ENCODE data around the gene DAAM1. TPM values are rescaled to one million over a fixed set of nuclear protein-coding genes. Genes with fewer than 3 reads are reported as not detected.

Gene DAAM1
- total RNA-seq, 1 experiment from 2014 or later = 4.7 TPM

DNA sequence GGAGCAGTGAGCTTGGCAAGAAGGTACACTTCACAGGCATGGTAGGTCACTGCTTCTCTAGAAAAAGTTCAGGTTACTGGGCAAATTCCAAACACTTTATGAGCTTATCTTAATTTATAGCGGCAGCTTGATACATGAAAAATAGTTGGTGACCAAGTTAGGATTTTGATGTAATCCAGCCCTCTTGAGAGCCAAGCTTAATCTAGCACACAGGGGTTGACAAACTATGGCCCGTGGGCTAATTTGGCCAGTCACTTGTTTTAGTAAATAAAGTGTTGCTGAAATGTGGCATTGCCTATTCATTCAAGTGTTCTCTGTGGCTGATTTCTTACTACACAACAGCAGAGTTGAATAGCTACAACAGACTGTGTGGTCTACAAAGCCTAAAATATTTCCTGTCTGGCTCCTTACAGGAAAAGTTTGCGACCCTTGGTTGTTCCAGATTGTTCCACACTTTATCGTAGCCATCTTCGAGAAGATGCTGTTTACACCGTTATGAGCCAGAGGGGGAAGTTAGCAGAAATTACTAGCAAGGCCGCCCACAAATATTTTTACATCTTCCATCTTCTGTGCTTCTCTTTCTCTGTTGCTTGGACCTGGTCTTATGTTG is 120.9 kb downstream of the DAAM1 start:
- no peak for DNase-seq (ENCODE audit: extremely low read depth, low read depth)

DNA sequence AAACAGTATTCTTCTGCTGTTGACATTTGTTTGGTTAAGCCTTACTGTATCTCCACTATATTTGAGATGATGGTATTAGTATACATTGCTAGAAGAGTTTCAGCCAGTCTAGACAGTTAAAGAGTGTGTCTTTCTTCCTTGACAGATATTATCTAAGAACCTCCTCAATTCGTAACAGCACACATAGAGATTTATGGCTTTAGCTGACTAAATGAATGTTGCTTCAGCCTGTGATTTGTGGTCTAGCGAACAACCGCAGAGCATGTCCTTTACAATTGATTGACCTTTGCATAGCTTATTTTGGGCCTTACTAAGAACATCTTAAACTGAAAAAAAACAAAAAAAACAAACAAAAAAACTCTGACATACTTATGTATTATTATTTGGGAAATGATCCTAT is 122.2 kb downstream of the DAAM1 start:
- DNase-seq (ENCODE audit: extremely low read depth, low read depth) = no peak

DNA sequence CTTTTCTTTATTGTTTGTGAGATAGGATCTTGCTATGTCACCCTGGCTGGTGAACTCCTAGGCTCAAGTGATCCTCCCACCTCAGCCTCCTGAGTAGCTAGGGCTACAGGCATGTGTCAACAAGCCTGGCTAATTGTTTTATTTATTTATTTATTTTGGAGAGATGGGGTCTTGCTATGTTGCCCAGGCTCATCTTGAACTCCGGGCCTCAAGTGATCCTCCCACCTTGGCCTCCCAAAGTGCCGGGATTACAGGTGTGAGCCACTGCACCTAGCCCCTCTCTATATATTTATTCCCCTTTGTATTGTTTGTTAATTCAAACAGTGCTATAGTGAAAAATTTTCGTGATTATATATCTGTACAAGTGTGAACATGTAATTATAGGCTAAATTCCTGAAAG is 123.3 kb downstream of the DAAM1 start:
- DNase-seq (ENCODE audit: extremely low read depth, low read depth) = no peak

DNA sequence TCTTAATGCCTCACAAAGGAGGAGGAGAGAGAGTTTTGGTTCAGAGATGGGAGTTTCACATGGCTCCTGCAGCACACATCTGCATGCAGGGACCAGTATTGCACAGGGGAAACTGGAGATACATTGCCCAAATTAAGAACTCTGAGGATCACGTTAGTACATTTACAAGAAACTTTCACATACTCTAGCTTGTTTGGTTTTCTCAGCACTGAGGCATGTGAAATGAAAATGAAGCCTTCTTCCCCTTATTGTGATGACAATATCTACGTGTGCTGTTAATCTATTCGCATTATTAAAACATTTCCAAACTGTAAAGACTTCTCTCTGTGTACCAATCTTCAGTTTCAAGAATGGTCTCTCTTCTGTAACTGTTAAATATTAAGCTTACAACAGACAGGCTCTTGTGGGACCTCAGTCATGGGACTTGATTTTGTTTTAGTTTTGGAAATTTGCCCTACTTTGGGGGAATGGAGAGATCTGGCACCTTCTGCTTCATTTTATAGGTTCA is 124.7 kb downstream of the DAAM1 start:
- no peak for DNase-seq (ENCODE audit: extremely low read depth, low read depth)

DNA sequence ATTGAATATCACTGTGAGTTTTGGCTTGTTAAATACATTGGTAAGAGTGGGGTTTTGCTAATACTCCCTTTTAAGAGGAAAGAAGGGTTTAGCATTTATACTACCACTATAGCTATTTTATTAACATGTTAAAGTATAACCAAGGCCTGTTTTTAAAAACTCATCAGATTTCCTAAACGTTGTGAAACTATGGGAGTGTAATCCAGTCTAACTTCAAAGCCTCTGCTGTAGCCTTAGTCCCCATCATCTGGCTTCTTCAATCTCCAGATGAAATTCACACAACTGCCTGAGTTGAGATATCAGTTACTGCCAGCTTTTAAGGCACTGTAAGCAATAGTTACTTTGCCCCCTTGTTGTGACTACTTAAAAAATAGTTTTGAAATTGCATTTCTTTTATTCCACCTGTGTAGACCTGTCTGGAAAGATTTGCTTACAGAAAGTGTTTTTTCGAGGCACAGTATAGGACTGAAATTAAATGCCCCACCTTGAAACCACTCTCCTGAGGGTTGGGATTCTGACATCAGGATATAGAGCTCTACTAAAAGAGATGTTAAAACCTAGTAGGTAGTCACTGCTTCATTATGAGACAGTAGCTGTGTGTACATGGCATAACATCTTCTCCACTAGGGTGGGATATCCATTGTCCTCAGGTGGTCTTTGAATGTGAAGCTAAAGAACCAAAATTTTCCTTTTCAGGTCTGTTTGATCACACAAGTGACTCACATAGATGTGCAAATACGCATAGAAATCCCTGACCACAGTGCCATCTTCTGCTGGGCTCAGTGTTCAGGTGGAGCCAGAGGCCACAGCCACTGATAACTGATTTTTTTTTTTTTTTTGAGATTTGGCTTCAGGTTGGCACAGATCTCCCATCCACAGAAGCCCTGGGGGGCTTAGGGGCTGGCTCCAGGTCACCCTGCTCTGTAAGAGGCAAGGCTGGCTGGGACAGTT is 125.5 kb downstream of the DAAM1 start:
- no peak for DNase-seq (ENCODE audit: extremely low read depth, low read depth)

DNA sequence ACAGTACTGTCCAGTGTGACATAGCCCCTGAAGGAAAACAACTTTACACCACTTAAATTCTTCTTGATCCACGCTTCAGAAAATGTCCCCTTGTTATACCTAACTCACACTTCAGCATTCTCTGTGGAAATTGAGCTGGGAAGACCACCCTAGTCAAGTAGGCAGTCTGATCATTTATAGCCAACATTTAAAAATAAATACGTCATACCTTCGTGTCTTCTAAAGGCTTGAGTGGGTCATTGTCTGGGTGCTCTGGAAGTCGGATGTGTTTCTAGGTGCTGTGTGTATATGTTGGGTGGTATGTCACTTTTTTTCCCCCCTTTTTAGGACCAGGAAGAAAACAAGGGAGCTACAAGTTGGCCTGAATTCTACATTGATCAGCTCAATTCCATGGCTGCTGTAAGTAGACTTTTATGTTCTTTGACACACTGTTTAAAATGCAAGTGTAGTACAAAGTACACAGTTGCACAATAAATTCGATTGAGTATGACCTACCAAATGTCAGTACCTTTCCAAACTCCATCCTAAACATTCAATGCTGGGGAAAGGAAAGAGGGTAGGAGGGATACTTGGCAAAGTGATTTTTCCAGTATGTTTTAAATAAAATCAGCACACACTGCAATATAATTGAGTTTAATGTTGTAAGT is 126.6 kb downstream of the DAAM1 start:
- no peak for DNase-seq (ENCODE audit: extremely low read depth, low read depth)

DNA sequence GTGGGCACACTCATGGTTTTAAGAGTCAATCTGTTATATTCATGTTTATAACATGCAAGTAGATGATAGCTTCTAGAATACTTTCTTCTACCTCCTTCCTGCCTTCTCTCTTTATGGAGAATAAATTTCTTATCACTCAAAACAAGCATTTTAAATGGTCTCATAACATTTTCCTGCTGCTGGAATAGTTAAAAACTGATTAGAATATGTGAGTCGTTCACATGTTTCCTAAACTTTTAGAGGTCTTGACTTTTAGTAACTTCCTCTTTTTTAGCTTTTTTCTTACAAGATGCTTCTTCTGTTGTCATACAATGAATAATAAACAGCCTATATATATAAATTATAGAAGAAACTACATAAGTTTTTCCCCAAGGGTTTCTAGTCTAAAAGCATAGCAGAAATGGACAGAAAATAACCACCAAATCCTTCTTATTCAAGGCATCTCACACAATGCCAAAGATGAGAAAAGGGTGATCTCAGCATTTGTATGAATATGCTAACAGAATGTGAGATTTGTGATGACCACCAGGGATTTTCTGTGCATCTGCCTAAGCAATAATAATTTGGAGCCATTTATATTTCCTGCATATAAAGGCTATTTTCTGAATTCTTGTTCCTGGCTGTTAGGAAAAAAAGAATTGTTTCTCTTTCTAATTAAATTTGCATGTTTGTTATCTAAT is 127.8 kb downstream of the DAAM1 start:
- no peak for DNase-seq (ENCODE audit: extremely low read depth, low read depth)

DNA sequence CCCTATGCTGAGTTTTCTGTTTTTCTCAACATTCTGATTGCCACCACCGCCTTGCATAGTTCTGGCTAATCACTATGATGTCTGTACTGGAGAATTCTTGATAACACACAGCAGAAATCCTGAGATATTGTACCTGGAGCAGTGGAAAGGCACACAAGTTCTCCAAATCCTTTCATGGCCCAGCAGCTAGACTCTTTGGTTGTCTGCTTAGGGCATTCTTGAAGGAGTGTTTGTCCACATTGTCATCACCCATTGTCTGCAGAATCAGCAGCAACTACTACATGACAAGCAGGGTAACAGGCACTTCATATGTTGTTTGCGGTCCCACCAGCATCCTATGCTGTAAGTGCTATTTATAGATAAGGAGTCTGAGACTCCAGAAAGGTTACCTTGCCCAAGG is 128.9 kb downstream of the DAAM1 start:
- DNase-seq (ENCODE audit: extremely low read depth, low read depth) = no peak

DNA sequence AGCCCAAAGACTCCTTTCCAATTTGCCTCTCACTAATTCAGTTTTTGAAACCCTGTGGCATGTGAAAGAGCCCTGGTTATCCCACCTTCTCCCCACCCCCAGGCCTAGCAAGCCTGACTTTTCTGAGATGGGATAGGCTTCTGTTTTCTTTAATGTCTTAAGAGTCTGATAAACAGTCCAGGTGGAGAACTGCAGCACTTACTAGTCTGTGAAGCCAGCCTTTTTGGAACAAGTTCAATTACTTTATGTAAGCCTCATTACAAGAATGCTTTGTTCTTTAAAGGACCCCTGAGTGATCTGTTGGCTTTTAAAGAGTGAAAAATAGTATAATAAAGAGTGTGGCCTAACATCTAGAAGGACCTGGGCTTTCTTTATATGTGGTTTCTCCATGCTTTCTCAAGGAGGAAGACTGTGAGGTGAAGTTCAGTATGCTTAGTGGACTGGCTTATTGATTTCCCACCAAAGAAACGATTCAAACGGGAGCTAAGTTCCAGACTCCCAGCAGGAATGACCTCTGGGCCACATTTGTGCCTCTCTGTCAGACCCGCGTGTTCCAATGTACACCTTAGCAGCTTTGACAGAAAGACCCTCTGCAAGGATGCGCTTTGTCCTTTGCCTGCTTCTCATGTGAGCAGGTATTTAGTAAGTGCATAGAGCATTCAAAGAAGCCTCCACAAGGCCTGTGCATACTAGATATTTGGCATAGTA is 129.5 kb downstream of the DAAM1 start:
- DNase-seq (ENCODE audit: extremely low read depth, low read depth) = no peak

DNA sequence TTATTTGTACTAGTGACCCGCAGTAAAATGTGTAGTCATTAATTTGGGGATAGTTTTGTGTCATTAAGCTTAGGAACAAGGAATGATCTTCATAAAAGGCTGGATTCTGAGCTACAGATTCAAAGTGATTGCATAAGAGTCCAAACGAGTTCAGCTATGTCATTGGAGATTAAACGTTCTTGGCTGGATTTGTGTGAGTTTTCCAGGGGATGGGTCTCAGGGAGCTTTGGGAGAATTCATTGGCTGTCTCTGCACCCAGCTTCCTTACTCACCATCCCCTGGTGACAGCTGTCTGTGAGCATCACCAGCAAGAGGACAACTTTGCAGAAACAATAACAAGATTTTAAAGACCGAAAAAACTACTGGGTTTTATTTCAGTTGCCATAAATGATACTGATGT is 130.4 kb downstream of the DAAM1 start:
- DNase-seq (ENCODE audit: extremely low read depth, low read depth) = no peak

DNA sequence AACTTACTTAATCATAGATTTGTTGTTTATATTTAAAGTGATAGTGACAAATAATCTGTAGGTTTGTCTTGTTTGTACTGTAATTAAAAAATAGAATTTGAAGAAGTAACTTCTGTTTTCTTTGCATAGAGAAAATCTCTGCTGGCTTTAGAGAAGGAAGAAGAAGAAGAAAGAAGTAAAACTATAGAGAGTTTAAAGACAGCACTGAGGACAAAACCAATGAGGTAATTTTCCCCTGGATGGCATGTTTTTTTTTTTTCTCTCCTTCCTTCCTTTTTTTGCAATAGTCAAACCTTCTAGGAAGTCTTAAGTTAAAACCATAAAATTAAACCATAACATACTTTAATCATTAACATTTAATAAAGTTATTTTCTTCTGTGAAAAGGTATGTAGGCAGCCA is 131.9 kb downstream of the DAAM1 start:
- no peak for DNase-seq (ENCODE audit: extremely low read depth, low read depth)

DNA sequence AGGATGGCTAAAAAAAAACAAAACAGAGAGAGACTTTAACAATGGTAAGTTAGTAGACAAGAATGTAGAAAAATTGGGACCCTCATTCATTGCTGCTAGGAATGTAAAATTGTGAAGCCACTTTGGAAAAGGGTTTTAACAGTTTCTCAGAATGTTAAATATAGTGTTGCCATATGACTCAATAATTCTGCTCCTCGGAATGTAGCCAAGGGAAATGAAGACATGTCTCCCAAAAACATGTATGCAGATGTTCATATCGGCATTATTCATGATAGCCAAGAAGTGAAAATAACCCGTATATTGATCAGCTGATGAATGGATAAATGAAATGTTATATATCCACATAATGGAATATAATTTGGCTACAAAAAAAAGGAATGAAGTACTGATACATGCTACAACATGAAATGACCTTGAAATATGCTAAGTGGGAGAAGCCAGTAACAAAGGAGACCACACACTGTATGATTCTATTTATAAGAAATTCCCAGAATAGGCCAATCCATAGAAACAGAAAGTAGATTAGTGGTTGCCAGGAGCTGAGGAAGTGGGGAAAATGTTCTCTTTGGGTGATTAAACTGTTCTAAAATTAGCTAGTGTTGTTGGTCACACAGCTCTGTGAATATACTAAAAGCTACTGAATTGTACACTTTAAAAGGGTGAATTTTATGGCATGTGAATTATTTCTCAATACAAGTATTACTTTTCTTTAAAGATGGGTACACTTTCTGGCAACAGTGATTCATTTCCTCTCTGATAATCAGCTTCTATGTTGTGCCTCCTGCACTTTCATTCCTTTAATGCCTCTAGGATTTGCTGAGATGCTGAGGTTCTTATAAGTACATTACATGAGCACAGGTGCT is 132.5 kb downstream of the DAAM1 start:
- DNase-seq (ENCODE audit: extremely low read depth, low read depth) = no peak

DNA sequence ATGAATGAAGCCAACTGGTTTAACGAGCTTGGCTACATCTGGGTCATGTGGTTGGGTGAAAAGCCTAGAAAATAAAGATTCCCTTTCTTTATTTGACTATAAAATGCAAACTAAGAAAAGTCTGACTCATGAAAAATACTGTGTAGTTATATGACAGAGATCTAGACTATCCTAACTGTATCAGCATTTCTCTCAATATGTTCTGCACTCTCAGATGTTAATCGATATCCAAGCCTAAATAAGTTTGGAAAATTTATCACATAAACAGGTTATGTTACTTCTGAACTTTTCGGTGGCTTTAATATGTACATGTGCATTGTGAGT is 133.1 kb downstream of the DAAM1 start:
- DNase-seq (ENCODE audit: extremely low read depth, low read depth) = no peak

DNA sequence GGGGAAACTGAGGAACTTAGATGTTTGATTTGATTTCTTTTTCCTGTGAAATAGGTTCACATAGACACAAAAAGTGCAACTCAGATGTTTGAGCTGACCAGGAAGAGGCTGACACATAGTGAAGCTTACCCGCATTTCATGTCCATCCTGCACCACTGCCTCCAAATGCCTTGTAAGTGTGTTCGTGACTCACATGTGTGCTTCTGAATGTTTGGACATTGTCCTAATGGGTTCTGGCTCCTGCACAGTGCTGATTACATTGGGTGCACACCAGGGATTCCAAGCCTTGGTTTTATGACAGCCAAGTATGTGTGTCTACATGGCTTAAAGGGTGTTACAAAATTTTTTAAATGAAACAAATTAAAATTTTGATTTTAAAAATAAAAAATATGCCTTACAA is 137.4 kb downstream of the DAAM1 start:
- DNase-seq (ENCODE audit: extremely low read depth, low read depth) = no peak

DNA sequence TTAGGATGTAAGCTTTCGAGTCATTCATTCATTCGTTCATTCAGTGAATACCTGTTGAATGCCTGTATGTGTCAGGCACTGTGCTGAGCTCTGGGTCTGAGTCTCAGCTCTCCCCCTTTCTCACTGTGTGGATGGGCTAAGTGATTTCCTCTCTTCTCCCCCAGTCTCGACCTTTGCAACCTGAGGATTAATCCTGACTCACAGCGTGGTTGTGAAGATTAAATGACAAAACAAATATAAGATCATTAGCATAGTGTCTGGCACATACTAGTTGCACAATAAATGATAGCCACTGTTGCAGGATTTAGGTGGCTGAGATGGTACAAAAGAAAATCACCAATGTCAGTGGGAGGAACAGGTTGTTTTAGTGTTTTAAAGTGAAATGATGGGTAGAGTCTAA is 140.0 kb downstream of the DAAM1 start:
- no peak for DNase-seq (ENCODE audit: extremely low read depth, low read depth)

DNA sequence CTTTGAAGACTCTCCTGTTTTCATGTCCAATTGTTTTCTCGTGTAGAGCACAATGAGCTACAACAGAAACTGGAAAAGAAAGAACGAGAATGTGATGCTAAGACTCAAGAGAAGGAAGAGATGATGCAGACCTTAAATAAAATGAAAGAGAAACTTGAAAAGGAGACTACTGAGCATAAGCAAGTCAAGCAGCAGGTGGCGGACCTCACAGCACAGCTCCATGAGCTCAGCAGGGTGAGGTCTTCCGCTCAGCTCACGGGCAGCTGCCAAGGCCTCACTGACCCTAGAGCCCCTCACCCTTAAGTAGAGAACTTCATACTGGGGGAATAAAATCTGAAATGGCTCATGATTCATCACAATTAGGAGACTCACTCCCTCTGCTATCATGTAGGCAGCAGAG is 142.0 kb downstream of the DAAM1 start:
- DNase-seq (ENCODE audit: extremely low read depth, low read depth) = no peak

DNA sequence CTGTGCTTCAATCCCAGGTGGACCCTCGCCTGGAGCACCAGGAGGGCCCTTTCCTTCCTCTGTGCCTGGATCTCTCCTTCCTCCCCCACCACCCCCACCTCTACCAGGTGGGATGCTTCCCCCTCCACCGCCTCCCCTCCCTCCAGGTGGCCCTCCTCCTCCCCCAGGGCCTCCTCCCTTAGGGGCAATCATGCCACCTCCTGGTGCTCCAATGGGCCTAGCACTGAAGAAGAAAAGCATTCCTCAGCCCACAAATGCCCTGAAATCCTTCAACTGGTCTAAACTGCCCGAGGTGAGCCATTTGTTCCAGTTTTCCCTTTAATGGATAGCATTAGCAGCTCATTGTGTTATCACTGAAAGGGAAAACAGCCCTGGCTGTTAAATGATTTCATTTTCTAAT is 142.8 kb downstream of the DAAM1 start:
- DNase-seq (ENCODE audit: extremely low read depth, low read depth) = no peak

DNA sequence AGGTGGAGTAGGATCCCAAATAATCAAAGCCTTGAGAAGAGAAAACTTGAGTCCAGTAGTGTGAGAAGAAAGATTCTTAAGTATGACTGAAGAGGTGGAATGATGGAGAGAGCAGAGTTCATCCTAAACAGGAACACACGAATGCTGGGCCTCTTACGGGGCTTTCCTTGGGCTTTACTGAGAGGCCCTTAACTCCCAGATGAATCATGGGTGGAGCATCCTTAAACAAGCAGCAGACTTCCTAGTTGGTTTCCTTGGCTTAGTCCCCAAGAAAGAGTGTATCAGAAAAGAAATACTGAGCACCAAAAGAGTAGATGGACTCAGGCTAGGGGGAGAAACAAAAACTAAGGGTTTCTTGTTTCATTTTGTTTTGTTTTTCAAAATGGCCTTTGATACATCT is 144.3 kb downstream of the DAAM1 start:
- DNase-seq (ENCODE audit: extremely low read depth, low read depth) = no peak

DNA sequence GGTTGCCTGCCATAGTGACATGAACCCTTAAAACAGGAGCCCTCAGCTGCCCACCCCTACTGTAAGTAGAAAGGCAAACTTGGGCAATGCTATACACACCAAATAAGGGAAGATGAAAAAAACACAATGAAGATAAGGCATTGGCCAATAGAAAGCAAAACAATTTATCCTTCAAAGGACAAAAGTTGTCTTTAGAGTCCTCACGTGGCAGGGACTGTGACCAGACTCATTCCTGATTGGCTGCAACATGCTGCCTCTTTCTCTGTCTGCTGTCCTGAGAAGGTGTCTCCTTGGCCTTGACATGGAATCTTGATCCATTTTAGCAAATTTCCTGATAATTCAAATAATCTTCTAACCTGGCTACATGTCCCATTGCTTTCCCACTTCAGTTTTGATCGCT is 144.8 kb downstream of the DAAM1 start:
- no peak for DNase-seq (ENCODE audit: extremely low read depth, low read depth)

DNA sequence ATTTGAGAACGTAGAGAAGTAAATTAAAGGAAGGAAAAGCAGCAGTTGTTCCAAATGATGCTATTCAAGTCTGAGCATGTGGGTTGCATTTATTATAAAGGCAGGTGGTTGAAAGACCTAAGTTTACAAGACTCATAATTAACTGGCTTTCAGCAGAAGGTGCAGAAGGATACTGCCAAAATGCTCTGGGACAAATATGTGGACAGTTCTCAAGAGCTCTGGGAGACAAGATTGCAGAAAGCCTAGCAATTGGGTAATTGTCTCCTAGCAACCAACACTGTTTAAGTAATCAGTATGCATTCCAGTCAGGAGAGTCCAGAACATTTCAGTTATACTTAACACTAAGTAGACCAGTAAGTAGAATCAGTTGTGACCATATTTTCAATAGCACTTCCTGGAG is 145.2 kb downstream of the DAAM1 start:
- DNase-seq (ENCODE audit: extremely low read depth, low read depth) = no peak
